Measurements from ENCODE around the gene CES3. TPM values are rescaled to one million over a fixed set of nuclear protein-coding genes. Genes with fewer than 3 reads are reported as not detected.

The CES3 gene
- total and polyA plus RNA-seq, 12 donors: 0.22 to 1.7 (median 0.67) TPM; not detected in 1

GRCh38 chr16:67000384-67001351, 39.6 kb downstream of the CES3 start:
- intact Hi-C loops (cut with DNase I): no loop called here
- TF ChIP-seq POLR2A (IDR thresholded peaks at IDR 0.05): no peak
- TF ChIP-seq, protein P1, sequence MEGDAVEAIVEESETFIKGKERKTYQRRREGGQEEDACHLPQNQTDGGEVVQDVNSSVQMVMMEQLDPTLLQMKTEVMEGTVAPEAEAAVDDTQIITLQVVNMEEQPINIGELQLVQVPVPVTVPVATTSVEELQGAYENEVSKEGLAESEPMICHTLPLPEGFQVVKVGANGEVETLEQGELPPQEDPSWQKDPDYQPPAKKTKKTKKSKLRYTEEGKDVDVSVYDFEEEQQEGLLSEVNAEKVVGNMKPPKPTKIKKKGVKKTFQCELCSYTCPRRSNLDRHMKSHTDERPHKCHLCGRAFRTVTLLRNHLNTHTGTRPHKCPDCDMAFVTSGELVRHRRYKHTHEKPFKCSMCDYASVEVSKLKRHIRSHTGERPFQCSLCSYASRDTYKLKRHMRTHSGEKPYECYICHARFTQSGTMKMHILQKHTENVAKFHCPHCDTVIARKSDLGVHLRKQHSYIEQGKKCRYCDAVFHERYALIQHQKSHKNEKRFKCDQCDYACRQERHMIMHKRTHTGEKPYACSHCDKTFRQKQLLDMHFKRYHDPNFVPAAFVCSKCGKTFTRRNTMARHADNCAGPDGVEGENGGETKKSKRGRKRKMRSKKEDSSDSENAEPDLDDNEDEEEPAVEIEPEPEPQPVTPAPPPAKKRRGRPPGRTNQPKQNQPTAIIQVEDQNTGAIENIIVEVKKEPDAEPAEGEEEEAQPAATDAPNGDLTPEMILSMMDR (IDR thresholded peaks at IDR 0.05): no peak
- Histone ChIP-seq H3K4me1 (replicated peaks in 1 of 2) (peaks cover 11 to 13% of the 10 kb centered on the region in 2 donors), H3K27me3 (no peaks in the 10 kb centered on the region), H3K36me3 (replicated peaks in 1 of 2) (peaks cover 0 to 9% of the 10 kb centered on the region in 2 donors), H3K4me3 (peak overlapping the region in 2 of 4 donors; percentile 25 to 64), H3K9me3 (replicated peaks in 1 of 3) (no peaks in the 10 kb centered on the region), H3K27ac (peak overlapping the region in 2 of 5 donors; percentile 7 to 50)
- peak; percentile 32 to 88 (median 57) for DNase-seq
- WGBS, 4 donors: 3 to 5% (median 4%) methylated on average over 3 to 89 of the region's 89 CpGs

- WGBS, 4 donors: 87 to 93% (median 89%) methylated on average over 2 to 3 of the region's 3 CpGs
- Histone ChIP-seq H3K4me3 (no peak overlapping the region), H3K4me1 (replicated peaks in 1 of 2) (peaks cover 11 to 13% of the 10 kb centered on the region in 2 donors), H3K27me3 (no peaks in the 10 kb centered on the region), H3K36me3 (replicated peaks in 1 of 2) (peaks cover 0 to 9% of the 10 kb centered on the region in 2 donors), H3K27ac (no peak overlapping the region), H3K9me3 (replicated peaks in 1 of 3) (no peaks in the 10 kb centered on the region)
- intact Hi-C loops (cut with DNase I): no loop called here
- TF ChIP-seq, protein P1 (IDR thresholded peaks at IDR 0.05): no peak
- TF ChIP-seq POLR2A (IDR thresholded peaks at IDR 0.05): no peak
- DNase-seq: no peak
These were observed 40.7 kb downstream of the CES3 start for GRCh38 chr16:67001726-67002125.

DNA sequence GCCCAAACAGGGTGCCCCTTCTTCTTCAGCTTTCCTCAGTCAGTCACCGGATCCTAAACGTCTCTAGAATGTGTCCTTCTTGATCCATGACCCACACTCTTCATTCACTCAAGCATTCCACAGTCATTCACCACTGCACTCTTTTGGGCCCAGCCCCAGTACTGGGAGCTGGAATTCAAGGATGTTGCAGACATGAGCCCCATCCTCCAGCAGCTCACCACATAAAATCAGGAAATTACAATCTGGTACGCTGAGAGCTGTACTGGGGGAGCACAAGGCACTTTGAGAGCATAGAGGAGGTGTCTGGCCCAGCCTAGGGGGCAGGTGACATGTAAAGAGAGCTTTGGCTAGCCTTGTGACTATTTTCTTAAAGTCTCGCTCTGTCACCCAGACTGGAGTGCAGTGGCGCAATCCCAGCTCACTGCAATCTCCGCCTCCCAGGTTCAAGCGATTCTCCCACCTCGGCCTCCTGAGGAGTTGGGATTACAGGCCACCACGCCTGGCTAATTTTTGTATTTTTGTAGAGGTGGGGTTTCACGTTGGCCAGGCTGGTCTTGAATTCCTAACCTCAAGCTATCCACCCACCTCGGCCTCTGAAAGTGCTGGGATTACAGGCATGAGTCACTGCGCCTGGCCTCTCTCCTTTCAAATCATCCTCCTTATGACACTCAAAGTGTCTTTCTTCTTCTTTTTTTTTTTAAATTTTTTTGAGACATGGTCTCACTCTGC, 46.0 kb downstream of the CES3 start:
- peaks cover 0 to 9% of the 10 kb centered on the region in 2 donors for H3K36me3 ChIP-seq (replicated peaks in 1 of 2)
- DNase-seq: no peak
- TF ChIP-seq, protein P1 (IDR thresholded peaks at IDR 0.05): no peak
- no peak for TF ChIP-seq POLR2A (IDR thresholded peaks at IDR 0.05)
- no peaks in the 10 kb centered on the region for H3K4me1 ChIP-seq (replicated peaks in 1 of 2)
- no peak overlapping the region for H3K4me3 ChIP-seq
- no peak overlapping the region for H3K27ac ChIP-seq
- no peaks in the 10 kb centered on the region for H3K9me3 ChIP-seq (replicated peaks in 1 of 3)
- intact Hi-C loops (cut with DNase I): no loop called here
- 83 to 90% (median 89%) methylated on average over 12 of the region's 12 CpGs for WGBS, 4 donors
- no peaks in the 10 kb centered on the region for H3K27me3 ChIP-seq

- no peaks in the 10 kb centered on the region for H3K27me3 ChIP-seq
- intact Hi-C loops (cut with DNase I): no loop called here
- TF ChIP-seq, protein P1 (IDR thresholded peaks at IDR 0.05): no peak
- TF ChIP-seq POLR2A (IDR thresholded peaks at IDR 0.05): no peak
- WGBS, 4 donors: 59 to 84% (median 67%) methylated on average over 1 of the region's 1 CpG
- peaks cover 9% of the 10 kb centered on the region in 2 donors for H3K4me1 ChIP-seq (replicated peaks in 1 of 2)
- no peak for DNase-seq
- no peak overlapping the region for H3K4me3 ChIP-seq
- H3K36me3 ChIP-seq (replicated peaks in 1 of 2): peaks cover 0 to 6% of the 10 kb centered on the region in 2 donors
- H3K9me3 ChIP-seq (replicated peaks in 1 of 3): no peaks in the 10 kb centered on the region
- no peak overlapping the region for H3K27ac ChIP-seq
These were observed 48.1 kb downstream of the CES3 start for GRCh38 chr16:67009158-67009557.
